PC-3 (cell line): ENCODE results near the gene COLEC12. TPM values are rescaled to one million over a fixed set of nuclear protein-coding genes. Genes with fewer than 3 reads are reported as not detected.
"Not testable (repeated sequence)": the region's sequence is repeated elsewhere in the genome, so short reads cannot be mapped to it uniquely, and the experiment has no call there.

Experiments
- ATAC-seq: fragments of 200-7000 bp; cut with Tn5 transposase; 2 replicates; pipeline ENCODE4 v1.9.1; 2020; ENCODE audit warnings: mild to moderate bottlenecking, moderate library complexity
- BruUV-seq: library from RNA; stranded (reverse); fragments of 400-500 nt; replicated peaks from 2 replicates; lab custom pipeline; 2021; lab: Mats Ljungman, UMichigan
- CTCF ChIA-PET: fragments of 300-600 bp; sonication (Branson Sonifier 250); formaldehyde crosslinking; loops from one replicate; lab custom pipeline; 2022; ENCODE audit warnings: antibody characterized with exemption; lab: Charles Lee
- POLR2A ChIA-PET: fragments of 300-600 bp; sonication (Branson Sonifier 250); formaldehyde crosslinking; loops from one replicate; lab custom pipeline; 2022; ENCODE audit warnings: antibody characterized with exemption; ENCODE audit not compliant: unreplicated experiment; lab: Charles Lee
- DNase-seq: peaks from one replicate; pipeline ENCODE4 v3.0.0-alpha.2; 2015
- H2AFZ ChIP-seq: fragments of 300-600 bp; sonication (generic); 2 replicates; pipeline ENCODE4 v1.6.0; 2016; ENCODE audit warnings: antibody characterized with exemption, low read length
- H3F3A ChIP-seq: fragments of 300-600 bp; sonication (generic); one replicate; pipeline ENCODE4 v1.6.0; 2017; ENCODE audit warnings: antibody characterized with exemption, low read length, control low read depth, mild to moderate bottlenecking; ENCODE audit not compliant: unreplicated experiment
- H3K27ac ChIP-seq: fragments of 300-600 bp; sonication (generic); 2 replicates; pipeline ENCODE4 v1.5.1; 2016; ENCODE audit warnings: mild to moderate bottlenecking, low read length
- H3K27me3 ChIP-seq: fragments of 300-600 bp; sonication (generic); 2 replicates; pipeline ENCODE4 v1.6.1; 2016; ENCODE audit warnings: low read length, mixed read lengths
- H3K36me3 ChIP-seq: fragments of 300-600 bp; sonication (generic); 2 replicates; pipeline ENCODE4 v1.6.1; 2016; ENCODE audit warnings: low read depth, mixed run types, low read length, mixed read lengths
- H3K4me1 ChIP-seq: fragments of 300-600 bp; sonication (generic); 2 replicates; pipeline ENCODE4 v1.5.1; 2016; ENCODE audit warnings: low read length; ENCODE audit not compliant: insufficient read depth
- H3K4me2 ChIP-seq: fragments of 300-600 bp; sonication (generic); 2 replicates; pipeline ENCODE4 v1.6.0; 2016; ENCODE audit warnings: low read length
- H3K4me3 ChIP-seq: fragments of 300-600 bp; sonication (generic); 2 replicates; pipeline ENCODE4 v1.5.1; 2016; ENCODE audit warnings: mild to moderate bottlenecking, low read length, mixed read lengths
- H3K79me2 ChIP-seq: fragments of 300-600 bp; sonication (generic); 2 replicates; pipeline ENCODE4 v1.6.1; 2017; ENCODE audit warnings: low read length, mixed read lengths
- H3K9ac ChIP-seq: fragments of 300-600 bp; sonication (generic); 2 replicates; pipeline ENCODE4 v1.6.0; 2016; ENCODE audit warnings: mild to moderate bottlenecking, low read length
- H3K9me2 ChIP-seq: fragments of 300-600 bp; sonication (generic); replicated peaks from 2 replicates; pipeline ENCODE4 v1.6.1; 2016; ENCODE audit warnings: mixed run types, low read length, mixed read lengths
- H3K9me3 ChIP-seq: fragments of 300-600 bp; sonication (generic); 2 replicates; pipeline ENCODE4 v1.6.1; 2016; ENCODE audit warnings: low read length, mixed read lengths
- H4K20me1 ChIP-seq: fragments of 300-600 bp; sonication (generic); 2 replicates; pipeline ENCODE4 v1.6.1; 2016; ENCODE audit warnings: low read length, mixed read lengths
- CTCF ChIP-seq: fragments of 300-600 bp; sonication (generic); conservative IDR thresholded peaks from 2 replicates; pipeline ENCODE4 v1.5.1; 2017; ENCODE audit warnings: antibody characterized with exemption, low read depth, mild to moderate bottlenecking, low read length
- EZH2 ChIP-seq: fragments of 300-600 bp; sonication (generic); IDR thresholded peaks from one replicate; pipeline ENCODE4 v1.6.1; 2017; ENCODE audit warnings: antibody characterized with exemption, mild to moderate bottlenecking, low read length; ENCODE audit not compliant: unreplicated experiment
- EZH2phosphoT487 ChIP-seq: fragments of 300-600 bp; sonication (generic); IDR thresholded peaks from 2 replicates; pipeline ENCODE4 v1.6.1; 2018; ENCODE audit warnings: mild to moderate bottlenecking, antibody characterized with exemption, low read length, borderline replicate concordance
- intact Hi-C: fragments of 100-400 bp; cut with micrococcal nuclease; formaldehyde crosslinking; loops from 2 replicates; pipeline ENCODE4 v1.9.0; 2023
- total RNA-seq: library from RNA; depleted of rRNA; stranded (reverse); fragments of >200 nt; gene quantifications from 2 replicates; pipeline ENCODE4 v1.2.3, GENCODE V29; 2014

Gene COLEC12
- total RNA-seq, 1 experiment from 2014 or later, result 0.04 TPM

DNA sequence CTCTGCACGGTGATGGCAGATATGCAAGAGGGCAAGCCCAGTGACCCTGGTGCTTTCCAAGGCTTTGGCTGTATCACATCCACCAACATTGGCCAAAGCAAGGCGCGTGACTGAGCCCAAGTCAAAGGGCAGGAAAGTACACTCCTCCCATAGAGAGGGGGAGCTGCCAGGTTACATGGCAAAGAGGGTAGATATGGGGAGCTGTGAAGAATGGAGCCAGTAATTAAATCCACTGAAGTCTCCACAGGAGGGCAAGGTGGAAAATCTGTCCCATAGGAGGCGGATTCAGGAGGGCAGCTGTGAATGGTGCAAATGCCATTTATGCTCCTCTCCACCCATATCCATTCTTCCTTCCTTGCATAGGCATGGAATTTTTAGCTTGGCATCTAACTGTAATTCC, 188.1 kb downstream of the COLEC12 start:
- H3K4me2 ChIP-seq, result no peak overlapping the region
- no peak for ATAC-seq
- no peak overlapping the region for H3K4me3 ChIP-seq
- H3K27me3 ChIP-seq, result peaks cover 58% of the 10 kb centered on the region
- TF ChIP-seq CTCF, result no peak
- no peak for TF ChIP-seq EZH2phosphoT487
- no peak for TF ChIP-seq EZH2
- no peaks in the 10 kb centered on the region for H3K4me1 ChIP-seq
- no peaks in the 10 kb centered on the region for H3K79me2 ChIP-seq
- no peak overlapping the region for H3K27ac ChIP-seq
- BruUV-seq, result no TSS peak
- H4K20me1 ChIP-seq, result no peaks in the 10 kb centered on the region
- POLR2A ChIA-PET, result no interaction called here
- no peaks in the 10 kb centered on the region for H3F3A ChIP-seq
- no peak overlapping the region for H2AFZ ChIP-seq
- no peak for DNase-seq
- intact Hi-C loops, result no loop called here
- no peaks in the 10 kb centered on the region for H3K9me2 ChIP-seq
- no peaks in the 10 kb centered on the region for H3K36me3 ChIP-seq
- no peaks in the 10 kb centered on the region for H3K9me3 ChIP-seq
- CTCF ChIA-PET, result no interaction called here
- H3K9ac ChIP-seq, result no peak overlapping the region

GRCh38 chr18:310042-310441, 190.5 kb downstream of the COLEC12 start:
- ATAC-seq, result no peak
- DNase-seq, result no peak
- no TSS peak for BruUV-seq
- Histone ChIP-seq H3K4me1 (no peaks in the 10 kb centered on the region), H2AFZ (no peak overlapping the region), H3K4me2 (no peak overlapping the region), H4K20me1 (no peaks in the 10 kb centered on the region), H3K79me2 (no peaks in the 10 kb centered on the region), H3K9me3 (no peaks in the 10 kb centered on the region), H3K27me3 (peaks cover 72% of the 10 kb centered on the region), H3F3A (no peaks in the 10 kb centered on the region), H3K9ac (no peak overlapping the region), H3K36me3 (no peaks in the 10 kb centered on the region), H3K27ac (no peak overlapping the region), H3K4me3 (no peak overlapping the region), H3K9me2 (no peaks in the 10 kb centered on the region)
- CTCF ChIA-PET, result no interaction called here
- no peak for TF ChIP-seq CTCF
- TF ChIP-seq EZH2phosphoT487, result no peak
- TF ChIP-seq EZH2, result no peak
- intact Hi-C loops, result no loop called here
- POLR2A ChIA-PET, result no interaction called here

GRCh38 chr18:308086-308485, 192.4 kb downstream of the COLEC12 start:
- peaks cover 82% of the 10 kb centered on the region for H3K27me3 ChIP-seq
- H4K20me1 ChIP-seq, H3K27ac ChIP-seq, H3K4me3 ChIP-seq, H3F3A ChIP-seq, H3K4me1 ChIP-seq, H3K9ac ChIP-seq, DNase-seq, H2AFZ ChIP-seq, H3K9me2 ChIP-seq, CTCF ChIA-PET, intact Hi-C loops, H3K9me3 ChIP-seq, H3K79me2 ChIP-seq, H3K4me2 ChIP-seq, POLR2A ChIA-PET, BruUV-seq, ATAC-seq, H3K36me3 ChIP-seq: not testable (repeated sequence)
